ENCODE data around the gene GGN.

DNA sequence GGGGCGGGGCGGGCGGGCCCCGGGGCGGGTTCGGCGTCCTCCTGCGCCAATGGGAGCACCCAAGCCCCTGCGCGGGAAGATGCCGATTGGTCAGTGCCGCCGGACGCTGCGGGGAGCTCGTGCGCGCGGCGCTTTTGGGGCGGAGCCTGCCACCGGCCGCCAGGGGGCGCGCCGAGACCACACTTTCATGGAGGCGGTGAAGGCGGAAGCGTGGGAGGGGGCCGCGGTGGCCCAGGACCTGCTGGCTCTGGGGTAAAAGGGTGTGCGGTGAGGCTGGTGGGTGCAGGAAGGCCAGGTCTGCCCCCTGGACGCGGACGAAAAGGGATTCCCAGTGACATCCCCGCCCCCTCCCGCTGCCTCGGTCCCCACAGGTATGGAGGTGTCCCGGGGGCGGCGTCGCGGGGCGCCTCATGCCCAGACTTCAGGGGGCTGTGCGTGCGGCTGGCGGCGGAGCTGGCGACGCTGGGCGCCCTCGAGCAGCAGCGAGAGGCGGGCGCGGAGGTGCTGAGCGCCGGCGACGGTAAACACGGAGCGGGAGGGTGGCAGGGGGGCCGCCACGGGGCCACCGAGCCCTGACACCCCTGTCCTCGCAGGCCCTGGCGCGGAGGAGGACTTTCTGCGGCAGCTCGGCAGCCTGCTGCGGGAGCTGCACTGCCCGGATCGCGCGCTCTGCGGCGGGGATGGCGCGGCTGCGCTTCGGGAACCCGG, 15.3 kb upstream of the GGN start, which contains the start of gene FAM98C:
- TF ChIP-seq JUND (IDR thresholded peaks at IDR 0.05): no peak
- peak; percentile 23 for TF ChIP-seq YY1 (IDR thresholded peaks at IDR 0.05; ENCODE audit: extremely low read depth, insufficient replicate concordance, low read depth, low read length)
- TF ChIP-seq EZH2 (IDR thresholded peaks at IDR 0.05): no peak
- peak; percentile 94 for TF ChIP-seq RAD21 (IDR thresholded peaks at IDR 0.05; ENCODE audit: low read depth)
- no peak for TF ChIP-seq POLR2A (IDR thresholded peaks at IDR 0.05; ENCODE audit: borderline replicate concordance, extremely low read depth, insufficient read depth, insufficient read length)
- no peak for TF ChIP-seq CEBPB (IDR thresholded peaks at IDR 0.05; ENCODE audit: low read depth)

All from HCT116 (cell line).